HepG2 (cell line): ENCODE data around the gene CLEC14A.

Source experiments
- FOXM1 ChIP-seq: sonication (generic); formaldehyde crosslinking; IDR thresholded peaks from 2 replicates; pipeline ENCODE4 v1.5.0; 2020; ENCODE audit warnings: missing genetic modification reagents
- GLI4 ChIP-seq: sonication (generic); formaldehyde crosslinking; IDR thresholded peaks from 2 replicates; pipeline ENCODE4 v1.5.1; 2020; ENCODE audit warnings: missing genetic modification reagents, mild to moderate bottlenecking, moderate library complexity, borderline replicate concordance
- KAT7 ChIP-seq: IDR thresholded peaks from 2 replicates; pipeline ENCODE4 v1.6.1; 2018; ENCODE audit warnings: borderline replicate concordance, missing compliant biosample characterization
- MEF2D ChIP-seq: sonication (generic); formaldehyde crosslinking; IDR thresholded peaks from 2 replicates; pipeline ENCODE4 v1.5.1; 2020; ENCODE audit warnings: mild to moderate bottlenecking, missing genetic modification reagents
- MYC ChIP-seq: sonication (generic); formaldehyde crosslinking; IDR thresholded peaks from 2 replicates; pipeline ENCODE4 v1.9.0; 2021; ENCODE audit warnings: missing genetic modification reagents, borderline replicate concordance
- NFIC ChIP-seq: IDR thresholded peaks from 2 replicates; pipeline ENCODE4 v1.6.1; 2012; ENCODE audit warnings: mild to moderate bottlenecking, low read length, inconsistent platforms
- NFYB ChIP-seq: sonication (generic); formaldehyde crosslinking; IDR thresholded peaks from 2 replicates; pipeline ENCODE4 v1.4.0; 2020; ENCODE audit warnings: missing genetic modification reagents
- ZNF160 ChIP-seq: sonication (generic); formaldehyde crosslinking; IDR thresholded peaks from 2 replicates; pipeline ENCODE4 v1.8.0; 2022; ENCODE audit warnings: mild to moderate bottlenecking, inconsistent platforms, missing genetic modification reagents

- TF ChIP-seq NFIC (no peak), GLI4 (CRISPR knock-in tag) (no peak), MYC (no peak), FOXM1 (CRISPR knock-in tag) (no peak), MEF2D (CRISPR knock-in tag) (no peak), ZNF160 (no peak), KAT7 (CRISPR knock-in tag) (no peak), NFYB (CRISPR knock-in tag) (no peak)
These were observed 34.8 kb downstream of the CLEC14A start for GRCh38 chr14:38221077-38221476.
